SK-N-SH (cell line): ENCODE data around the gene SMAD3. TPM values are rescaled to one million over a fixed set of nuclear protein-coding genes. Genes with fewer than 3 reads are reported as not detected.

Source experiments
- CTCF ChIA-PET: fragments of 300-600, 350-600 bp; formaldehyde crosslinking; extraction: SDS; loops from one replicate; lab custom pipeline; 2021; lab: Yijun Ruan, JAX
- POLR2A ChIA-PET: fragments of 350-600 bp; sonication (Branson Sonifier 250); formaldehyde crosslinking; extraction: SDS; loops from one replicate; lab custom pipeline; 2020; ENCODE audit warnings: antibody characterized with exemption, inconsistent platforms; lab: Yijun Ruan, JAX
- DNase-seq: peaks from one replicate; pipeline ENCODE4 v3.0.0; 2012
- H2AFZ ChIP-seq: fragments of 200-600 bp; sonication (generic); 2 replicates; pipeline ENCODE4 v1.8.1; 2016; ENCODE audit warnings: antibody characterized with exemption, mild to moderate bottlenecking, low read depth
- H3F3A ChIP-seq: fragments of 200-600 bp; sonication (generic); replicated peaks from 2 replicates; pipeline ENCODE3; 2016; ENCODE audit warnings: antibody characterized with exemption, mild to moderate bottlenecking; ENCODE audit not compliant: insufficient read depth
- H3K27ac ChIP-seq, 2 experiments: fragments of 200-500 bp in 1 of 2; fragments of 200-600 bp in 1 of 2; sonication (Bioruptor generic) in 1 of 2; sonication (generic), shearing (Covaris generic) in 1 of 2; 2 replicates each; pipeline versions ENCODE4 v1.5.1 to v1.6.1; 2014 to 2016; ENCODE audit warnings: low read depth in 2 of 2, inconsistent platforms in 1 of 2, low read length in 1 of 2, mild to moderate bottlenecking in 1 of 2, mixed read lengths in 1 of 2
- H3K27me3 ChIP-seq: fragments of 200-600 bp; sonication (generic), shearing (Covaris generic); 2 replicates; pipeline ENCODE4 v1.6.1; 2016; ENCODE audit warnings: mixed run types; ENCODE audit not compliant: insufficient read depth
- H3K36me3 ChIP-seq, 2 experiments: fragments of 200-500 bp in 1 of 2; fragments of 200-600 bp in 1 of 2; sonication (Bioruptor generic) in 1 of 2; sonication (generic) in 1 of 2; replicated peaks in 1 of 2; 2 replicates each; pipeline versions ENCODE3 to v1.5.1; 2014 to 2016; ENCODE audit warnings: low read length in 1 of 2, mild to moderate bottlenecking in 1 of 2; ENCODE audit not compliant: insufficient read depth in 2 of 2, control insufficient read depth in 1 of 2
- H3K4me1 ChIP-seq, 2 experiments: fragments of 200-500 bp in 1 of 2; fragments of 200-600 bp in 1 of 2; sonication (Bioruptor generic) in 1 of 2; sonication (generic), shearing (Covaris generic) in 1 of 2; 2 replicates each; pipeline versions ENCODE4 v1.5.1 to v1.6.1; 2014 to 2016; ENCODE audit warnings: low read depth in 1 of 2, low read length in 1 of 2, mixed run types in 1 of 2; ENCODE audit not compliant: insufficient read depth in 2 of 2, control insufficient read depth in 1 of 2
- H3K4me2 ChIP-seq: fragments of 200-600 bp; sonication (generic), shearing (Covaris generic); 2 replicates; pipeline ENCODE4 v1.6.1; 2017; ENCODE audit warnings: mixed run types
- H3K4me3 ChIP-seq, 2 experiments: fragments of 200-500 bp in 1 of 2; fragments of 200-600 bp in 1 of 2; sonication (Bioruptor generic) in 1 of 2; sonication (generic), shearing (Covaris generic) in 1 of 2; 2 replicates each; pipeline versions ENCODE4 v1.5.1 to v1.8.1; 2014 to 2016; ENCODE audit warnings: low read depth in 2 of 2, inconsistent platforms in 1 of 2, low read length in 1 of 2, mild to moderate bottlenecking in 1 of 2, mixed read lengths in 1 of 2, moderate library complexity in 1 of 2
- H3K79me2 ChIP-seq: fragments of 200-600 bp; sonication (generic); 2 replicates; pipeline ENCODE4 v1.8.1; 2017; ENCODE audit warnings: mild to moderate bottlenecking; ENCODE audit not compliant: insufficient read depth
- H3K9ac ChIP-seq: fragments of 200-600 bp; sonication (generic); 2 replicates; pipeline ENCODE4 v1.6.1; 2017; ENCODE audit warnings: mixed run types
- H3K9me2 ChIP-seq: fragments of 200-600 bp; sonication (generic); 2 replicates; pipeline ENCODE4 v1.6.1; 2017; ENCODE audit warnings: mixed run types
- H3K9me3 ChIP-seq: fragments of 200-600 bp; sonication (generic); 2 replicates; pipeline ENCODE4 v1.6.1; 2017; ENCODE audit warnings: mixed run types, mild to moderate bottlenecking, moderate library complexity
- H4K20me1 ChIP-seq: fragments of 200-600 bp; sonication (generic); 2 replicates; pipeline ENCODE4 v1.6.1; 2017; ENCODE audit warnings: mild to moderate bottlenecking, mixed run types; ENCODE audit not compliant: insufficient read depth
- ELF1 ChIP-seq: IDR thresholded peaks from 2 replicates; pipeline ENCODE4 v1.4.0; 2012
- EP300 ChIP-seq, 2 experiments: IDR thresholded peaks; 2 replicates each; pipeline versions ENCODE4 v1.4.0 to v1.6.1; 2012; ENCODE audit warnings: borderline replicate concordance in 1 of 2, low read depth in 1 of 2, low read length in 1 of 2
- FOSL2 ChIP-seq: IDR thresholded peaks from 2 replicates; pipeline ENCODE4 v1.4.0; 2012; ENCODE audit warnings: low read depth, mild to moderate bottlenecking, moderate library complexity, borderline replicate concordance
- GABPA ChIP-seq: IDR thresholded peaks from 2 replicates; pipeline ENCODE4 v1.4.0; 2012; ENCODE audit warnings: low read depth, mild to moderate bottlenecking
- JUND ChIP-seq: IDR thresholded peaks from 2 replicates; pipeline ENCODE4 v1.4.0; 2012
- MEF2A ChIP-seq: IDR thresholded peaks from 2 replicates; pipeline ENCODE4 v1.4.0; 2012; ENCODE audit warnings: low read depth, borderline replicate concordance
- NFIC ChIP-seq: IDR thresholded peaks from 2 replicates; pipeline ENCODE4 v1.4.0; 2012; ENCODE audit warnings: borderline replicate concordance
- RCOR1 ChIP-seq: fragments of 150-350 bp; IDR thresholded peaks from 2 replicates; pipeline ENCODE4 v1.6.1; 2017; ENCODE audit warnings: antibody characterized with exemption, low read length
- RXRA ChIP-seq: IDR thresholded peaks from 2 replicates; pipeline ENCODE4 v1.4.0; 2012; ENCODE audit warnings: low read depth, mild to moderate bottlenecking, borderline replicate concordance
- SIN3A ChIP-seq: IDR thresholded peaks from 2 replicates; pipeline ENCODE4 v1.6.1; 2012; ENCODE audit warnings: low read depth, mild to moderate bottlenecking, low read length, moderate library complexity, borderline replicate concordance
- SMC3 ChIP-seq: IDR thresholded peaks from 2 replicates; pipeline ENCODE4 v1.6.1; 2012; ENCODE audit warnings: low read depth, low read length, improper control_type of control experiment
- TAF1 ChIP-seq: IDR thresholded peaks from 2 replicates; pipeline ENCODE4 v1.6.1; 2012; ENCODE audit warnings: low read depth, mild to moderate bottlenecking, low read length, moderate library complexity, borderline replicate concordance
- TCF12 ChIP-seq: IDR thresholded peaks from 2 replicates; pipeline ENCODE4 v1.4.0; 2012
- TEAD4 ChIP-seq: IDR thresholded peaks from 2 replicates; pipeline ENCODE4 v1.4.0; 2012; ENCODE audit warnings: mild to moderate bottlenecking, borderline replicate concordance; ENCODE audit not compliant: insufficient read depth
- YY1 ChIP-seq: IDR thresholded peaks from 2 replicates; pipeline ENCODE4 v1.4.0; 2012; ENCODE audit warnings: low read depth, mild to moderate bottlenecking
- WGBS: methylation state at CpG from one replicate; pipeline ENCODE4 v1.1.6; 2017; ENCODE audit warnings: low lambda C conversion rate; 5-methylcytosine and 5-hydroxymethylcytosine counted together
- polyA plus RNA-seq, 3 experiments: library from polyadenylated mRNA; depleted of rRNA; stranded (reverse); fragments of >200 nt; gene quantifications; 2 replicates each; pipeline ENCODE4 v1.2.3, GENCODE V29; 2012
- TF ChIP-seq, protein P1 (sequence below): IDR thresholded peaks from 2 replicates; pipeline ENCODE4; 2012
- TF ChIP-seq, protein P2 (sequence below): IDR thresholded peaks from 2 replicates; pipeline ENCODE4 v1.6.1; 2012; ENCODE audit warnings: mild to moderate bottlenecking, low read depth, low read length, moderate library complexity
- TF ChIP-seq, protein P3 (sequence below): IDR thresholded peaks from 2 replicates; pipeline ENCODE4 v1.4.0; 2012; ENCODE audit warnings: low read depth
- TF ChIP-seq, protein P4 (sequence below): IDR thresholded peaks from 2 replicates; pipeline ENCODE4 v1.4.0; 2012; ENCODE audit warnings: low read depth, borderline replicate concordance
- TF ChIP-seq, protein P5 (sequence below): fragments of 200-600 bp; sonication (generic); IDR thresholded peaks from 2 replicates; pipeline ENCODE4 v1.6.1; 2017; ENCODE audit warnings: antibody characterized with exemption, mild to moderate bottlenecking, moderate library complexity

Gene SMAD3
- polyA plus RNA-seq, 1 of the 3 experiments (the other 2 are of a cell fraction): 19.5 TPM

DNA sequence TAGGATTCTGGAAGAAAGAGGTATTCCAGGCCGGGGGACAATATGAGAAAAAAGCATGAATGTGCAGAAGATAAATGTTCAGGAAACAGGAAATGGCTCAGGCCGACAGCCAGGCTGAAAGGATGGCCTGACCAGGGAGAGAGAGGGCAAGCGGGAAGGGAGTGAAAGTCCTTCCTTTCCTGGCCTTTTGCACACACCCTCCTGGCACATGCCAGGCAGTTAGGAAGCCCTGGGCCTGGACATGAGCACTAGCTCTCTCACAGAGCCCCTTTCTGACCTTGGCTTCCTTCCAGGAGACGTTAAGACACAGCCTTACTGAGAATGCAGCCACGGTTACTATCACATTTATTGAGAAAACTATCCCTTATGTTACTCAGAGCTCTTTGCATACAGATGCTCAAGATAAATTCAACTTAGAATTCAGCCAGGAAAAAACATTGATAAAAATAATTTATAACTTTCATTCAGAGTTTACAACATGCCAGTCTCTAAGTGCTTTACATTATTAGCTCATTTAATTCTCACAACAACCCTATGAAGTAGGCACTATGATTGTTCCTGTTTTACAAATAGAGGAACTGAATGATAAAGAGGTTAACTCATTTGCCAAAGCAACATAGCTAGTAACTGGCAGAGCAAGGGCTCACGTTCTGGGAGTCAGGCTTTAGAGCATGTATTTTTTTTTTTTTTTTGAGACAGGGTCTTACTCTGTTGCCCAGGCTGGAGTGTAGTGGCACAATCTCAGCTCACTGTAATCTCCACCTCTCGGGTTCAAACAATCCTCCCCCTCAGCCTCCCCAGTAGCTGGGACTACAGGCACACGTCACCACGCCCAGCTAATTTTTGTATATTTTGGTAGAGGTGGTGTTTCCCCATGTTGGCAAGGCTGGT, 39.4 kb upstream of the SMAD3 start:
- Histone ChIP-seq H3K9me2 (no peaks in the 10 kb centered on the region), H3K27me3 (no peaks in the 10 kb centered on the region), H3K36me3 (no peaks in the 10 kb centered on the region), H3K4me1 (peaks cover 24 to 40% of the 10 kb centered on the region in 2 experiments), H3K9me3 (no peaks in the 10 kb centered on the region), H4K20me1 (no peaks in the 10 kb centered on the region), H3K4me2 (peak overlapping the region; percentile 63), H2AFZ (peak overlapping the region; percentile 50), H3K9ac (peak overlapping the region; percentile 52; the same call in 1 of the 2 replicates), H3F3A (peaks cover 50% of the 10 kb centered on the region), H3K79me2 (no peaks in the 10 kb centered on the region), H3K27ac (peak overlapping the region; percentile 91 to 93), H3K4me3 (no peak overlapping the region)
- WGBS: 38% methylated on average over 9 of the region's 9 CpGs
- ChIA-PET CTCF (interaction anchor here (1.3 to 2.0 kb wide), 2 partner anchors 10 to 278 kb away, joined by 4 to 6 read pairs; no protein-coding TSS in a partner anchor), POLR2A (interaction anchor here (0.6 kb wide), 1 partner anchor 8 kb away, joined by 3 read pairs; no protein-coding TSS in a partner anchor)
- TF ChIP-seq, protein P1, sequence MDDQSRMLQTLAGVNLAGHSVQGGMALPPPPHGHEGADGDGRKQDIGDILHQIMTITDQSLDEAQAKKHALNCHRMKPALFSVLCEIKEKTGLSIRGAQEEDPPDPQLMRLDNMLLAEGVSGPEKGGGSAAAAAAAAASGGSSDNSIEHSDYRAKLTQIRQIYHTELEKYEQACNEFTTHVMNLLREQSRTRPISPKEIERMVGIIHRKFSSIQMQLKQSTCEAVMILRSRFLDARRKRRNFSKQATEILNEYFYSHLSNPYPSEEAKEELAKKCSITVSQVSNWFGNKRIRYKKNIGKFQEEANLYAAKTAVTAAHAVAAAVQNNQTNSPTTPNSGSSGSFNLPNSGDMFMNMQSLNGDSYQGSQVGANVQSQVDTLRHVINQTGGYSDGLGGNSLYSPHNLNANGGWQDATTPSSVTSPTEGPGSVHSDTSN: peak; percentile 78
- TF ChIP-seq, protein P2, sequence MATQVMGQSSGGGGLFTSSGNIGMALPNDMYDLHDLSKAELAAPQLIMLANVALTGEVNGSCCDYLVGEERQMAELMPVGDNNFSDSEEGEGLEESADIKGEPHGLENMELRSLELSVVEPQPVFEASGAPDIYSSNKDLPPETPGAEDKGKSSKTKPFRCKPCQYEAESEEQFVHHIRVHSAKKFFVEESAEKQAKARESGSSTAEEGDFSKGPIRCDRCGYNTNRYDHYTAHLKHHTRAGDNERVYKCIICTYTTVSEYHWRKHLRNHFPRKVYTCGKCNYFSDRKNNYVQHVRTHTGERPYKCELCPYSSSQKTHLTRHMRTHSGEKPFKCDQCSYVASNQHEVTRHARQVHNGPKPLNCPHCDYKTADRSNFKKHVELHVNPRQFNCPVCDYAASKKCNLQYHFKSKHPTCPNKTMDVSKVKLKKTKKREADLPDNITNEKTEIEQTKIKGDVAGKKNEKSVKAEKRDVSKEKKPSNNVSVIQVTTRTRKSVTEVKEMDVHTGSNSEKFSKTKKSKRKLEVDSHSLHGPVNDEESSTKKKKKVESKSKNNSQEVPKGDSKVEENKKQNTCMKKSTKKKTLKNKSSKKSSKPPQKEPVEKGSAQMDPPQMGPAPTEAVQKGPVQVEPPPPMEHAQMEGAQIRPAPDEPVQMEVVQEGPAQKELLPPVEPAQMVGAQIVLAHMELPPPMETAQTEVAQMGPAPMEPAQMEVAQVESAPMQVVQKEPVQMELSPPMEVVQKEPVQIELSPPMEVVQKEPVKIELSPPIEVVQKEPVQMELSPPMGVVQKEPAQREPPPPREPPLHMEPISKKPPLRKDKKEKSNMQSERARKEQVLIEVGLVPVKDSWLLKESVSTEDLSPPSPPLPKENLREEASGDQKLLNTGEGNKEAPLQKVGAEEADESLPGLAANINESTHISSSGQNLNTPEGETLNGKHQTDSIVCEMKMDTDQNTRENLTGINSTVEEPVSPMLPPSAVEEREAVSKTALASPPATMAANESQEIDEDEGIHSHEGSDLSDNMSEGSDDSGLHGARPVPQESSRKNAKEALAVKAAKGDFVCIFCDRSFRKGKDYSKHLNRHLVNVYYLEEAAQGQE: no peak
- TF ChIP-seq FOSL2: peak; percentile 34
- TF ChIP-seq, protein P3, sequence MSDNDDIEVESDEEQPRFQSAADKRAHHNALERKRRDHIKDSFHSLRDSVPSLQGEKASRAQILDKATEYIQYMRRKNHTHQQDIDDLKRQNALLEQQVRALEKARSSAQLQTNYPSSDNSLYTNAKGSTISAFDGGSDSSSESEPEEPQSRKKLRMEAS: peak; percentile 94
- TF ChIP-seq, protein P4, sequence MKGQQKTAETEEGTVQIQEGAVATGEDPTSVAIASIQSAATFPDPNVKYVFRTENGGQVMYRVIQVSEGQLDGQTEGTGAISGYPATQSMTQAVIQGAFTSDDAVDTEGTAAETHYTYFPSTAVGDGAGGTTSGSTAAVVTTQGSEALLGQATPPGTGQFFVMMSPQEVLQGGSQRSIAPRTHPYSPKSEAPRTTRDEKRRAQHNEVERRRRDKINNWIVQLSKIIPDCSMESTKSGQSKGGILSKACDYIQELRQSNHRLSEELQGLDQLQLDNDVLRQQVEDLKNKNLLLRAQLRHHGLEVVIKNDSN: no peak
- TF ChIP-seq TAF1: peak; percentile 21; the same call in 1 of the 2 replicates
- TF ChIP-seq EP300 (IDR thresholded peaks at IDR 0.05; ENCODE audit: borderline replicate concordance in 1 of 2, low read depth in 1 of 2, low read length in 1 of 2): peak in 1 of 2 experiments; percentile 72; a peak in 2 of 4 replicates
- peak; percentile 48 for TF ChIP-seq JUND
- peak; percentile 80 for TF ChIP-seq TCF12
- no peak for TF ChIP-seq SMC3
- TF ChIP-seq, protein P5, sequence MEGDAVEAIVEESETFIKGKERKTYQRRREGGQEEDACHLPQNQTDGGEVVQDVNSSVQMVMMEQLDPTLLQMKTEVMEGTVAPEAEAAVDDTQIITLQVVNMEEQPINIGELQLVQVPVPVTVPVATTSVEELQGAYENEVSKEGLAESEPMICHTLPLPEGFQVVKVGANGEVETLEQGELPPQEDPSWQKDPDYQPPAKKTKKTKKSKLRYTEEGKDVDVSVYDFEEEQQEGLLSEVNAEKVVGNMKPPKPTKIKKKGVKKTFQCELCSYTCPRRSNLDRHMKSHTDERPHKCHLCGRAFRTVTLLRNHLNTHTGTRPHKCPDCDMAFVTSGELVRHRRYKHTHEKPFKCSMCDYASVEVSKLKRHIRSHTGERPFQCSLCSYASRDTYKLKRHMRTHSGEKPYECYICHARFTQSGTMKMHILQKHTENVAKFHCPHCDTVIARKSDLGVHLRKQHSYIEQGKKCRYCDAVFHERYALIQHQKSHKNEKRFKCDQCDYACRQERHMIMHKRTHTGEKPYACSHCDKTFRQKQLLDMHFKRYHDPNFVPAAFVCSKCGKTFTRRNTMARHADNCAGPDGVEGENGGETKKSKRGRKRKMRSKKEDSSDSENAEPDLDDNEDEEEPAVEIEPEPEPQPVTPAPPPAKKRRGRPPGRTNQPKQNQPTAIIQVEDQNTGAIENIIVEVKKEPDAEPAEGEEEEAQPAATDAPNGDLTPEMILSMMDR: no peak
- TF ChIP-seq RXRA: peak; percentile 92
- TF ChIP-seq GABPA: peak; percentile 40; the same call in 1 of the 2 replicates
- TF ChIP-seq ELF1: 0 out of 2 replicates have a peak, but pooled peaks have one; percentile 45
- TF ChIP-seq RCOR1: no peak
- peak; percentile 93 for TF ChIP-seq NFIC
- peak; percentile 30; the same call in 1 of the 2 replicates for TF ChIP-seq SIN3A
- TF ChIP-seq TEAD4: peak; percentile 60; the same call in 1 of the 2 replicates
- 0 out of 2 replicates have a peak, but pooled peaks have one; percentile 37 for TF ChIP-seq YY1
- TF ChIP-seq MEF2A: no peak
- DNase-seq: peak; percentile 64
